Activated T-cell treated with anti-CD3 and anti-CD28 coated beads, Interleukin-2, amount 50 U/mL, for 72 hours (primary cell): ENCODE measurements around the gene SNRNP70. TPM values are rescaled to one million over a fixed set of nuclear protein-coding genes. Genes with fewer than 3 reads are reported as not detected.

ENCODE experiments used
- ATAC-seq, 2 donors: fragments of 150-1000 bp; cut with Tn5 transposase; replicated peaks in 1 of 2; 2 replicates each; pipeline ENCODE4 v1.10.0; 2021; ENCODE audit warnings: moderate library complexity in 2 of 2, mild to moderate bottlenecking in 1 of 2
- DNase-seq, 2 donors: peaks; one replicate each; pipeline ENCODE4 v3.0.0; 2021 to 2022; ENCODE audit warnings: mixed read lengths in 1 of 2
- H3K27ac Mint-ChIP-seq: one replicate; pipeline ENCODE4 v1.8.0; 2022; ENCODE audit warnings: mild to moderate bottlenecking, moderate library complexity, mixed read lengths
- H3K27me3 Mint-ChIP-seq: one replicate; pipeline ENCODE4 v1.8.0; 2022; ENCODE audit warnings: low read depth, mixed read lengths
- H3K36me3 Mint-ChIP-seq, 2 donors: one replicate each; pipeline ENCODE4 v1.8.0; 2022; ENCODE audit warnings: mixed read lengths in 2 of 2, mild to moderate bottlenecking in 1 of 2; ENCODE audit not compliant: insufficient read depth in 2 of 2
- H3K4me1 Mint-ChIP-seq: one replicate; pipeline ENCODE4 v1.8.0; 2022; ENCODE audit warnings: low read depth, mixed read lengths
- H3K4me3 Mint-ChIP-seq, 2 donors: one replicate each; pipeline ENCODE4 v1.8.0; 2022; ENCODE audit warnings: mild to moderate bottlenecking in 2 of 2, mixed read lengths in 2 of 2, moderate library complexity in 2 of 2
- H3K9me3 Mint-ChIP-seq, 2 donors: one replicate each; pipeline ENCODE4 v1.8.0; 2022; ENCODE audit warnings: mixed read lengths in 2 of 2
- total RNA-seq, 2 donors: library from RNA; stranded (reverse); gene quantifications; one replicate each; pipeline ENCODE4 v1.2.3, GENCODE V29; 2022

The SNRNP70 gene
- total RNA-seq, 2 donors from 2014 or later = 165 to 175 TPM

DNA sequence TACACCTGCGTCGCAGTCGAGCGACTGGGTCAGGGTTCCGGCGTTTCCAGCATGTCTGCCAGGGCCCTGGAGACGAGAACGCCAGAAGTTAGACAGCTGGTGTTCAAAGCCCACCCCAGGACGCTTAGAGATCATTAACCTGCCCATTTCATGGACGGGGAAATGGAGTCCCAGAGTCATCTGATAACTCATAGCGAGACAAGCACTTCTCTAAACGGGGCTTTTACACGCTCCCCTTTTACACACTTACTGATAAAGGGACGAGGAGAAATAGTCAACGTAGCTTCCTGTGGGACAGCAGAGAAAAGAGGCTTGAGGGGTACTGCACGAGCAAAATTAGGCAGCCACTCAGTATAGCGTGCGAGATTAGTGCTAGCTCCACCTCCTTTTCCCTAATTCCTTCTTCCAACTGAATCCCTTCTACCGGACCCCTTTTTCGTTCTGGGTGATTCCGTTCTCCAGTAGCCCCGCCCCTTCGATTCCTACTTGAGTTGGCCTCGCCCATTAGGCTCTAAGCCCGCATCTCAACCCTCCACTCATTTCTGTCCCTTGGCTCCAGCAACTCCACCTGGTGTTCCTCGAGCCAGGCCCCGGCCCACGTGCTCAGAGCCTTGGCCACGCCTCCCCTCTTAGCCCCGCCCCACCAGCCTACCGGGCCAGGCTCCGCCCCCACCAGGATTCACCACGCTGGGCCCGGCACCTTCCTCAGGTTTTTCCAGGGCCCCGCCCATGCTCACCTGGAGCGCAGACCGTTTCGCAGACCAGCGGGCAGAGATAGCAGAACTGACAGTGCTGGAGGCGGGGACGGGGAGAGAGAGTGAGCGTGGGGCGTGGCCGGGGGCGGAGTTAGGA is 66.2 kb downstream of the SNRNP70 start:
- Mint-ChIP-seq H3K27ac (no peak overlapping the region), H3K27me3 (peaks cover 82% of the 10 kb centered on the region), H3K4me3 (peak overlapping the region; percentile 90 to 93), H3K4me1 (peaks cover 32% of the 10 kb centered on the region), H3K9me3 (peaks cover 0 to 5% of the 10 kb centered on the region in 2 donors), H3K36me3 (peaks cover 2% of the 10 kb centered on the region in 2 donors)
- peak; percentile 49 to 53 for DNase-seq
- peak; percentile 12 to 20 for ATAC-seq

DNA sequence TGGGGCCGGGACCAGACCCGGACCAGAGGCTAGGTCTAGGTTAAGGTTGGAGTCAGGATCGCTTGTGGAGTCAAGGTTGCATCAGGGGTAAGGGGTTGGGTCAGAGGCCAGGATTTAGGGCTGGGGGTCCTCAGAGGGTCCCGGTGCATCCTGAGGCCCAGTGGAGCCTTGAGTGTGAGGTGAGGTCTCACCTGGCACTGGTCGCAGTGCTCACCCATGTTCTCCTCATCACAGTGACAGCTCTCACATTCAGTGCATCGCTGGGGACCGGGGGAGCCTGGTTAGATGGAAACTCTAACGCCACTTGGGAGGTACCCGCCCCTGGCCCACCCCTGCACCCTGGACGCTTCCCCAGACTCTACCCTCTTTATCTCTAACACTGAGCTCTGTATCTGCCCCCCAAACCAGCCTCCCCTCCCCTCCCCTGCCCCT is 66.9 kb downstream of the SNRNP70 start:
- Mint-ChIP-seq H3K4me3 (no peak overlapping the region), H3K27ac (no peak overlapping the region), H3K36me3 (peaks cover 2% of the 10 kb centered on the region in 2 donors), H3K4me1 (peaks cover 31% of the 10 kb centered on the region), H3K27me3 (peaks cover 78% of the 10 kb centered on the region), H3K9me3 (peaks cover 0 to 5% of the 10 kb centered on the region in 2 donors)
- DNase-seq (no peak), ATAC-seq (no peak)

- ATAC-seq = no peak
Measured at GRCh38 chr19:49153167-49153809, 68.0 kb downstream of the SNRNP70 start.

DNA sequence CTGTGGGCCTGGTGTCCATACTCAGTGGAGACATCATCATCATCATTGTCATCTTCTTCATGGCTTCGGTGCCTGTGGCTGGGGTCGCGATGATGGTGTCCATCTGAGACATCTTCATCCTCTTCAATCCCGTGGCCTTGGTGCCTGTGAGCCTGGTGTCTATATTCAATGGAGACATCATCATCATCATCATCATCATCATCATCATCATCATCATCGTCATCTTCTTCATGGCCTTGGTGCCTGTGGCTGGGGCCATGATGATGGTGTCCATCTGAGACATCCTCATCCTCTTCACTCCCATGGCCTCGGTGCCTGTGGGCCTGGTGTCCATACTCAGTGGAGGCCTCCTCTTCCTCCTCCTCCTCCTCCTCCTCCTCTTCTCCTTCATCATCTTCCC is 69.0 kb downstream of the SNRNP70 start:
- H3K27me3 Mint-ChIP-seq = peaks cover 74% of the 10 kb centered on the region
- no peak overlapping the region for H3K4me3 Mint-ChIP-seq
- ATAC-seq (no peak), DNase-seq (no peak)
- H3K9me3 Mint-ChIP-seq = peaks cover 0 to 5% of the 10 kb centered on the region in 2 donors
- peaks cover 2% of the 10 kb centered on the region in 2 donors for H3K36me3 Mint-ChIP-seq
- H3K27ac Mint-ChIP-seq = no peak overlapping the region
- H3K4me1 Mint-ChIP-seq = peaks cover 27% of the 10 kb centered on the region

More at GRCh38 chr19:49153167-49153809, 68.0 kb downstream of the SNRNP70 start:
- Mint-ChIP-seq H3K36me3 (peaks cover 2% of the 10 kb centered on the region in 2 donors), H3K4me3 (no peak overlapping the region), H3K27ac (no peak overlapping the region), H3K9me3 (peaks cover 0 to 5% of the 10 kb centered on the region in 2 donors), H3K4me1 (peaks cover 33% of the 10 kb centered on the region), H3K27me3 (peaks cover 74% of the 10 kb centered on the region)
- DNase-seq = no peak

DNA sequence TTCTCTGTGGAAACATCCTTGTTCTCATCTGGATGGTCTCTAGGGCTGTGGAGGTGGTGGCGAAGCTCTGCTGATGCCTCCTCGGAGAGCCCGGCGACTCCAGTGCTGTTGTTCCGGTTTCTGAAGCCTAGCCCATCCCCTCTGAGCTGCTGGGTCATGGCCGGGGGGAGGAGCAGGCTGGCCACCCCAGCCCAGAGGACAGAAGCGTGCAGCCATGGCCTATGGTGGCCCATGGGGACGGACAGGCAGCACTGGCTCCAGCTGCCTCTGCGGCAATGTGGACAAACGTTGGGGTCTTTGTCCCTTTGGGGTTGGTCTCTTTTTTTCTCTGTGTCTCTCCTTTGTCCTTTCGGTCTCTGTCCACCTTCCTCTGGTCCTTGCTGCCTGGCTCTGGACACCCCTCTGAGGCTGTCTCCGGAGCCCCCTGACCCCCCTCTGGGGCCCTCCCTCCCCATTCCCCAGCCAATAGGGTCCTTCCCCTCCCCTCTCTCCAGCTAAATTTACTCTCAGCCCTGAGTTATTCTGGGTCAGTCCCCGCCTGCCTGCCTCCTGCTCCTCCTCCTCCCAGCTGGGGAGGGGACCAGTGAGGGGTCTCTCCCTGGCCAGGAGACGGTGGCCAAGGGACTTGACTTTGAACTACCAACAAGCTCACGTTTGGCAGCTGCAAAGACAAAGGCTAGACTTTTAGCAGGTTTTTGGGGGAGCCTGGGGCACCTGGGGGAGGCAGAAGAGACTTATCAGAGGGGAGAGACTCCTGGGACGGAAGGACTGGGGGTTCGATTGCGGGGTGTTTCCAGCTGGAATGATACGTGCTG is 70.0 kb downstream of the SNRNP70 start, which contains the start of gene HRC:
HRC (minus strand) TSS at position 392 of the 815 bp plus-strand sequence; CDS start at position 233, 159 bp downstream.
- Mint-ChIP-seq H3K27me3 (peaks cover 77% of the 10 kb centered on the region), H3K9me3 (peaks cover 0 to 5% of the 10 kb centered on the region in 2 donors), H3K4me1 (peaks cover 19% of the 10 kb centered on the region), H3K36me3 (peaks cover 2% of the 10 kb centered on the region in 2 donors), H3K4me3 (no peak within 1 kb of the TSS), H3K27ac (no peak within 1 kb of the TSS)
- ATAC-seq = no peak
- no peak for DNase-seq

- Mint-ChIP-seq H3K27me3 (peaks cover 83% of the 10 kb centered on the region), H3K4me3 (no peak overlapping the region), H3K27ac (no peak overlapping the region), H3K4me1 (peaks cover 15% of the 10 kb centered on the region), H3K9me3 (peaks cover 0 to 5% of the 10 kb centered on the region in 2 donors), H3K36me3 (no peaks in the 10 kb centered on the region)
- no peak for DNase-seq
- no peak for ATAC-seq
Measured at GRCh38 chr19:49155820-49156346, 70.6 kb downstream of the SNRNP70 start.

GRCh38 chr19:49157445-49158224 is 72.4 kb downstream of the SNRNP70 start, which contains the start of gene TRPM4:
Gene TRPM4 (plus strand): TSS chr19:49157792. CDS start chr19:49157867, 75 bp downstream.
- Mint-ChIP-seq H3K4me3 (peak within 1 kb of the TSS; percentile 44 to 67), H3K9me3 (peaks cover 0 to 5% of the 10 kb centered on the region in 2 donors), H3K27me3 (peaks cover 72% of the 10 kb centered on the region), H3K27ac (no peak within 1 kb of the TSS), H3K4me1 (peaks cover 7% of the 10 kb centered on the region), H3K36me3 (no peaks in the 10 kb centered on the region)
- peak; percentile 52 to 65 for DNase-seq
- ATAC-seq = peak; percentile 74 to 82

Other genes with a start within 250 kb of the SNRNP70 start
- gene HSD17B14, start 249.0 kb upstream of the SNRNP70 start, total RNA-seq = 1 to 10 TPM; 2.0 to 3.2 TPM
- gene PLEKHA4, start 216.8 kb upstream of the SNRNP70 start, total RNA-seq = 10 to 100 TPM; 16.2 to 24.5 TPM
- gene PPP1R15A, start 213.0 kb upstream of the SNRNP70 start, total RNA-seq = 100 to 1,000 TPM; 130 to 153 TPM
- gene TULP2, start 186.7 kb upstream of the SNRNP70 start, total RNA-seq = 1 to 10 TPM in 1 of 2 donors, under 1 TPM in 1; 0.79 to 3.3 TPM
- 100 to 1,000 TPM; 168 to 183 TPM for gene NUCB1, start 185.1 kb upstream of the SNRNP70 start, total RNA-seq
- 1 to 10 TPM; 3.2 to 3.6 TPM for gene DHDH, start 151.8 kb upstream of the SNRNP70 start, total RNA-seq
- 100 to 1,000 TPM; 318 to 448 TPM for gene BAX, start 130.6 kb upstream of the SNRNP70 start, total RNA-seq
- gene FTL, start 120.1 kb upstream of the SNRNP70 start, total RNA-seq = 100 to 1,000 TPM; 681 to 811 TPM
- 10 to 100 TPM; 25.9 to 29.4 TPM for gene GYS1, start 92.1 kb upstream of the SNRNP70 start, total RNA-seq
- 10 to 100 TPM; 83.4 to 92.5 TPM for gene RUVBL2, start 91.6 kb upstream of the SNRNP70 start, total RNA-seq
- gene LHB, start 68.4 kb upstream of the SNRNP70 start, total RNA-seq = not detected
- gene CGB3, start 61.1 kb upstream of the SNRNP70 start, total RNA-seq = not detected
- gene CGB2, start 53.6 kb upstream of the SNRNP70 start, total RNA-seq = 1 to 10 TPM in 1 of 2 donors, not detected in 1; 1.4 TPM
- gene CGB1, start 48.6 kb upstream of the SNRNP70 start, total RNA-seq = not detected
- gene CGB5, start 41.6 kb upstream of the SNRNP70 start, total RNA-seq = not detected
- not detected for gene CGB8, start 36.3 kb upstream of the SNRNP70 start, total RNA-seq
- gene CGB7, start 27.7 kb upstream of the SNRNP70 start, total RNA-seq = not detected
- not detected for gene NTF4, start 20.6 kb upstream of the SNRNP70 start, total RNA-seq
- not detected for gene KCNA7, start 12.8 kb upstream of the SNRNP70 start, total RNA-seq
- 1 to 10 TPM; 5.1 to 7.7 TPM for gene LIN7B, start 28.9 kb downstream of the SNRNP70 start, total RNA-seq
- gene C19orf73, start 33.7 kb downstream of the SNRNP70 start, total RNA-seq = 1 to 10 TPM; 2.2 to 2.9 TPM
- 1 to 10 TPM; 6.2 to 9.0 TPM for gene PPFIA3, start 34.1 kb downstream of the SNRNP70 start, total RNA-seq
- gene HRC, start 69.9 kb downstream of the SNRNP70 start, total RNA-seq = not detected
- 1 to 10 TPM in 1 of 2 donors, under 1 TPM in 1; 0.96 to 1.5 TPM for gene TRPM4, start 72.3 kb downstream of the SNRNP70 start, total RNA-seq
- 1 to 10 TPM; 2.0 to 3.0 TPM for gene SLC6A16, start 239.7 kb downstream of the SNRNP70 start, total RNA-seq
- gene CD37, start 250.0 kb downstream of the SNRNP70 start, total RNA-seq = 100 to 1,000 TPM; 248 to 262 TPM